Testis (tissue), 2 donors: ENCODE results near the gene WDR27.

Experiments used
- CTCF ChIP-seq, 3 experiments: fragments of 450-650 bp in 2 of 3; fragments of 200-600 bp in 1 of 3; sonication (generic) in 1 of 3; IDR thresholded peaks; one replicate each; pipeline ENCODE4 v1.5.1; 2016 to 2019; ENCODE audit warnings: antibody characterized with exemption in 3 of 3, mild to moderate bottlenecking in 2 of 3, moderate library complexity in 1 of 3
- POLR2A ChIP-seq: fragments of 450-650 bp; IDR thresholded peaks from one replicate; pipeline ENCODE4 v1.6.1; 2017; ENCODE audit warnings: antibody characterized with exemption, mild to moderate bottlenecking, moderate library complexity

GRCh38 chr6:169421586-169422264 is 280.1 kb downstream of the WDR27 start:
- TF ChIP-seq CTCF (IDR thresholded peaks at IDR 0.05) (no peak), POLR2A (no peak)
